Osteocyte (in vitro differentiated cells): ENCODE measurements around the gene C3orf62. TPM values are rescaled to one million over a fixed set of nuclear protein-coding genes. Genes with fewer than 3 reads are reported as not detected.

Experiments used
- DNase-seq: peaks from one replicate; pipeline ENCODE4 v3.0.0; 2021; ENCODE audit warnings: mixed read lengths; ENCODE audit not compliant: unreplicated experiment; ENCODE audit errors: extremely low spot score
- H3K27ac Mint-ChIP-seq: one replicate; pipeline ENCODE4 v1.8.0; 2021; ENCODE audit warnings: mild to moderate bottlenecking, mixed read lengths; ENCODE audit not compliant: unreplicated experiment
- H3K27me3 Mint-ChIP-seq: one replicate; pipeline ENCODE4 v1.8.0; 2021; ENCODE audit warnings: mixed read lengths; ENCODE audit not compliant: unreplicated experiment
- H3K36me3 Mint-ChIP-seq: one replicate; pipeline ENCODE4 v1.8.0; 2021; ENCODE audit warnings: mixed read lengths; ENCODE audit not compliant: unreplicated experiment
- H3K4me1 Mint-ChIP-seq: one replicate; pipeline ENCODE4 v1.8.0; 2021; ENCODE audit warnings: mixed read lengths; ENCODE audit not compliant: unreplicated experiment
- H3K4me3 Mint-ChIP-seq: one replicate; pipeline ENCODE4 v1.8.0; 2021; ENCODE audit warnings: mild to moderate bottlenecking, moderate library complexity, mixed read lengths; ENCODE audit not compliant: unreplicated experiment
- H3K9me3 Mint-ChIP-seq: one replicate; pipeline ENCODE4 v1.8.0; 2021; ENCODE audit warnings: mixed read lengths; ENCODE audit not compliant: unreplicated experiment
- CTCF ChIP-seq: fragments of 200-600 bp; sonication (generic); IDR thresholded peaks from 2 replicates; pipeline ENCODE4 v1.5.0; 2021; ENCODE audit warnings: antibody characterized with exemption, mild to moderate bottlenecking, moderate library complexity
- microRNA-seq: library from miRNA; unstranded; fragments of <30 nt; microRNA quantifications from one replicate; pipeline ENCODE4 v1.1.0, GENCODE V29; 2020; ENCODE audit not compliant: unreplicated experiment
- total RNA-seq: library from RNA; stranded (reverse); gene quantifications from 2 replicates; pipeline ENCODE4 v1.2.1, GENCODE V29; 2021

C3orf62 gene
- total RNA-seq, 1 donor from 2014 or later = 9.4 TPM

GRCh38 chr3:49219132-49219531, 57.9 kb downstream of the C3orf62 start:
- H3K36me3 Mint-ChIP-seq = no peaks in the 10 kb centered on the region
- H3K27me3 Mint-ChIP-seq = peaks cover 12% of the 10 kb centered on the region
- TF ChIP-seq CTCF = no peak
- H3K27ac Mint-ChIP-seq = peak overlapping the region; percentile 78
- no peak for DNase-seq
- H3K9me3 Mint-ChIP-seq = peaks cover 1% of the 10 kb centered on the region
- no peak overlapping the region for H3K4me3 Mint-ChIP-seq
- H3K4me1 Mint-ChIP-seq = peaks cover 12% of the 10 kb centered on the region

Small RNA genes within 50 kb of the gene (microRNA-seq; reads per million reads assigned to microRNA genes)
- gene MIR4271 = not detected

Other genes starting within 250 kb of the C3orf62 start
- gene IMPDH2, start 247.8 kb downstream of the C3orf62 start, total RNA-seq = 202 and 203 TPM in 2 replicates
- gene QRICH1, start 183.2 kb downstream of the C3orf62 start, total RNA-seq = 92.9 and 104 TPM in 2 replicates
- 252 and 266 TPM in 2 replicates for gene QARS1, start 172.5 kb downstream of the C3orf62 start, total RNA-seq
- gene USP19, start 156.4 kb downstream of the C3orf62 start, total RNA-seq = 75.7 and 75.9 TPM in 2 replicates
- gene LAMB2, start 144.2 kb downstream of the C3orf62 start, total RNA-seq = 721 and 811 TPM in 2 replicates
- gene CCDC71, start 110.9 kb downstream of the C3orf62 start, total RNA-seq = 23.7 and 24.9 TPM in 2 replicates
- 17.9 and 20.4 TPM in 2 replicates for gene KLHDC8B, start 105.6 kb downstream of the C3orf62 start, total RNA-seq
- gene USP4, start 62.8 kb upstream of the C3orf62 start, total RNA-seq = 42.9 and 44.3 TPM in 2 replicates
- 91.6 and 98.9 TPM in 2 replicates for gene GPX1, start 81.1 kb upstream of the C3orf62 start, total RNA-seq
- 574 and 607 TPM in 2 replicates for gene RHOA, start 134.7 kb upstream of the C3orf62 start, total RNA-seq
- 34.7 and 36.4 TPM in 2 replicates for gene TCTA, start 135.2 kb upstream of the C3orf62 start, total RNA-seq
- 8.0 and 9.4 TPM in 2 replicates for gene AMT, start 145.2 kb upstream of the C3orf62 start, total RNA-seq
- 31.4 and 34.4 TPM in 2 replicates for gene NICN1, start 152.1 kb upstream of the C3orf62 start, total RNA-seq
- gene DAG1, start 193.0 kb upstream of the C3orf62 start, total RNA-seq = 136 and 143 TPM in 2 replicates